Cardiac muscle cell (in vitro differentiated cells and primary cell): Measurements from ENCODE around the gene BRD2. TPM values are rescaled to one million over a fixed set of nuclear protein-coding genes. Genes with fewer than 3 reads are reported as not detected.

Experiments
- DNase-seq, 2 donors: peaks; one replicate each; pipeline versions ENCODE4 v3.0.0 to v3.0.0-alpha.2; 2010 to 2017; ENCODE audit warnings: low read depth in 1 of 2, low spot score in 1 of 2
- H3K27ac ChIP-seq: fragments of 200-600 bp; sonication (generic); 2 replicates; pipeline ENCODE4 v1.5.1; 2016
- H3K27me3 ChIP-seq: fragments of 200-600 bp; sonication (generic); 2 replicates; pipeline ENCODE4 v1.6.0; 2016; ENCODE audit warnings: control low read depth
- H3K36me3 ChIP-seq: fragments of 200-600 bp; sonication (generic); 2 replicates; pipeline ENCODE4 v1.5.1; 2016; ENCODE audit warnings: control low read depth
- H3K4me1 ChIP-seq: fragments of 200-600 bp; sonication (generic); 2 replicates; pipeline ENCODE4 v1.8.1; 2017; ENCODE audit warnings: low read depth, mild to moderate bottlenecking, mixed run types
- H3K4me3 ChIP-seq: fragments of 200-600 bp; sonication (generic); 2 replicates; pipeline ENCODE4 v1.5.1; 2016; ENCODE audit warnings: mild to moderate bottlenecking
- H3K9me3 ChIP-seq: fragments of 200-600 bp; sonication (generic); 2 replicates; pipeline ENCODE4 v1.5.1; 2017; ENCODE audit warnings: low read depth, mild to moderate bottlenecking, control low read depth
- polyA plus RNA-seq: library from polyadenylated mRNA; unstranded; fragments of >200 nt; fragmentation: Nextera tagmentation; extraction: Ambion mirVana; gene quantifications from 2 replicates; pipeline ENCODE4 v1.2.1, GENCODE V29; 2016
- total RNA-seq: library from RNA; depleted of rRNA; stranded (reverse); fragments of >200 nt; gene quantifications from 2 replicates; pipeline ENCODE4 v1.2.3, GENCODE V29; 2016
- TF ChIP-seq, protein P1 (sequence below): IDR thresholded peaks from 2 replicates; pipeline ENCODE4 v1.5.1; 2012; ENCODE audit warnings: low read depth, mild to moderate bottlenecking, low read length

BRD2 gene
- total and polyA plus RNA-seq, 2 experiments from 2014 or later = 137 to 232 TPM

GRCh38 chr6:32933661-32934085, 34.7 kb upstream of the BRD2 start:
- Histone ChIP-seq H3K9me3 (no peaks in the 10 kb centered on the region), H3K27me3 (peaks cover 55% of the 10 kb centered on the region)
- TF ChIP-seq, protein P1, sequence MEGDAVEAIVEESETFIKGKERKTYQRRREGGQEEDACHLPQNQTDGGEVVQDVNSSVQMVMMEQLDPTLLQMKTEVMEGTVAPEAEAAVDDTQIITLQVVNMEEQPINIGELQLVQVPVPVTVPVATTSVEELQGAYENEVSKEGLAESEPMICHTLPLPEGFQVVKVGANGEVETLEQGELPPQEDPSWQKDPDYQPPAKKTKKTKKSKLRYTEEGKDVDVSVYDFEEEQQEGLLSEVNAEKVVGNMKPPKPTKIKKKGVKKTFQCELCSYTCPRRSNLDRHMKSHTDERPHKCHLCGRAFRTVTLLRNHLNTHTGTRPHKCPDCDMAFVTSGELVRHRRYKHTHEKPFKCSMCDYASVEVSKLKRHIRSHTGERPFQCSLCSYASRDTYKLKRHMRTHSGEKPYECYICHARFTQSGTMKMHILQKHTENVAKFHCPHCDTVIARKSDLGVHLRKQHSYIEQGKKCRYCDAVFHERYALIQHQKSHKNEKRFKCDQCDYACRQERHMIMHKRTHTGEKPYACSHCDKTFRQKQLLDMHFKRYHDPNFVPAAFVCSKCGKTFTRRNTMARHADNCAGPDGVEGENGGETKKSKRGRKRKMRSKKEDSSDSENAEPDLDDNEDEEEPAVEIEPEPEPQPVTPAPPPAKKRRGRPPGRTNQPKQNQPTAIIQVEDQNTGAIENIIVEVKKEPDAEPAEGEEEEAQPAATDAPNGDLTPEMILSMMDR = peak; percentile 78

DNA sequence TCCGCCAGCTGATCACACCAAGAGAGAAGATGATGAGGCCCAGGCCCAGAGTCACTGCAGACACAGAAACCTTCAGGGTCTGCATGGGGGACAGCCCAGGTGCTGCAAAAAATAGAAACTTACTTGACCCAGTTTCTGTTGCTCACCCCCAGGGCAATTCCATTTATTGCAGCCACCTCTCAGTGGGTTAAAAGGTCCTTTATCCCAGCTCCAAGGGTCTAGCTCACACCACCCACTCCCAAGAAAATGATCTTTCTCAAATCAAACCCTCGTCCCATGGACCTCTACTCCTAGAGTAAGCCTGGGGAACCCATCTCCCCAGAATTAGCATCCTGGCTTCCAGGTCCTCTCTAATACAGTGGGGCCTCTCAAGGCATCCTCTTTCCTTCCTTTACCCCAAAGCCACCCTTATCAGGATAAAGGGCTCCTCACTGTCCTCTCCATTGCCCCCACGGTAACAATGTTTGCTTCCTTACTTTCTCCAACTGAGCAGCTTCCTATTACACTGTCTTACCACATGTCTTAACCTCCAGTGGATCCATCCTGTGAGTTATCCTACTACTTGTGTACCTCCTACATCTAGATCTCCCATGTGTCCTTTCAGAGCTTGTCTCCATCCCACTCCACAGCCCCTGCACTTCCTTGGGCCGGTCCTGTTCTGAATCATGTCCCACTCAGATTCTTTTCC, 32.7 kb upstream of the BRD2 start:
- H3K27me3 ChIP-seq = peaks cover 39% of the 10 kb centered on the region
- TF ChIP-seq, protein P1 = no peak

More at GRCh38 chr6:32933661-32934085, 34.7 kb upstream of the BRD2 start:
- peak; percentile 79 to 85 for DNase-seq
- Histone ChIP-seq H3K4me3 (no peak overlapping the region), H3K4me1 (no peaks in the 10 kb centered on the region), H3K27ac (no peak overlapping the region), H3K36me3 (no peaks in the 10 kb centered on the region)

GRCh38 chr6:32936239-32937152, 31.9 kb upstream of the BRD2 start:
- DNase-seq = no peak
- Histone ChIP-seq H3K4me1 (no peaks in the 10 kb centered on the region), H3K27me3 (peaks cover 34% of the 10 kb centered on the region), H3K36me3 (no peaks in the 10 kb centered on the region), H3K9me3 (no peaks in the 10 kb centered on the region), H3K27ac (no peak overlapping the region), H3K4me3 (no peak overlapping the region)
- TF ChIP-seq, protein P1 = no peak

More for the DNA sequence above, 32.7 kb upstream of the BRD2 start:
- no peaks in the 10 kb centered on the region for H3K9me3 ChIP-seq
- H3K36me3 ChIP-seq = no peaks in the 10 kb centered on the region
- H3K27ac ChIP-seq = no peak overlapping the region
- no peaks in the 10 kb centered on the region for H3K4me1 ChIP-seq
- no peak for DNase-seq
- no peak overlapping the region for H3K4me3 ChIP-seq

GRCh38 chr6:32937230-32937633, 31.2 kb upstream of the BRD2 start:
- Histone ChIP-seq H3K4me1 (no peaks in the 10 kb centered on the region), H3K27me3 (peaks cover 34% of the 10 kb centered on the region), H3K9me3 (no peaks in the 10 kb centered on the region), H3K27ac (no peak overlapping the region), H3K36me3 (no peaks in the 10 kb centered on the region), H3K4me3 (no peak overlapping the region)
- no peak for DNase-seq
- TF ChIP-seq, protein P1 = no peak

- Histone ChIP-seq H3K36me3 (no peaks in the 10 kb centered on the region), H3K4me1 (no peaks in the 10 kb centered on the region), H3K27me3 (peaks cover 34% of the 10 kb centered on the region), H3K27ac (no peak overlapping the region), H3K4me3 (no peak overlapping the region), H3K9me3 (no peaks in the 10 kb centered on the region)
- no peak for DNase-seq
- TF ChIP-seq, protein P1 = no peak
Observed at GRCh38 chr6:32938494-32938893, 29.9 kb upstream of the BRD2 start.
